Right atrium auricular region (tissue), 2 donors: ENCODE measurements around the gene HBD. TPM values are rescaled to one million over a fixed set of nuclear protein-coding genes. Genes with fewer than 3 reads are reported as not detected.

Source experiments
- DNase-seq: peaks from one replicate; pipeline ENCODE4 v3.0.0-alpha.2; 2019; ENCODE audit warnings: low spot score
- H3K27ac ChIP-seq, 2 donors: fragments of 200-600 bp; sonication (generic); 1 replicate in 1 of 2; 2 replicates in 1 of 2; pipeline ENCODE4 v1.5.1; 2016 to 2019
- H3K27me3 ChIP-seq, 2 donors: fragments of 200-600 bp; sonication (generic); one replicate each; pipeline versions ENCODE4 v1.5.1 to v1.6.0; 2017 to 2019
- H3K36me3 ChIP-seq: fragments of 200-600 bp; sonication (generic); one replicate; pipeline ENCODE4 v1.5.1; 2016
- H3K4me1 ChIP-seq, 2 donors: fragments of 200-600 bp; sonication (generic); one replicate each; pipeline versions ENCODE4 v1.5.1 to v1.6.0; 2017 to 2019
- H3K4me3 ChIP-seq, 2 donors: fragments of 200-600 bp; sonication (generic); 1 replicate in 1 of 2; 2 replicates in 1 of 2; pipeline ENCODE4 v1.5.1; 2017 to 2019; ENCODE audit warnings: mild to moderate bottlenecking in 1 of 2, moderate library complexity in 1 of 2
- H3K9me3 ChIP-seq, 2 donors: fragments of 200-600 bp; sonication (generic); one replicate each; pipeline ENCODE4 v1.5.1; 2019
- total RNA-seq, 2 donors: library from RNA; depleted of rRNA; stranded (reverse); fragments of >200 nt; gene quantifications; one replicate each; pipeline ENCODE4 v1.1.0, GENCODE V29; 2016
- TF ChIP-seq, protein P1 (sequence below), 2 donors: fragments of 200-600 bp; sonication (generic); IDR thresholded peaks; one replicate each; pipeline ENCODE4 v1.5.1; 2019; ENCODE audit warnings: antibody characterized with exemption in 2 of 2

HBD gene
- total RNA-seq, 2 donors from 2014 or later, result 2.1 to 2.4 TPM

- Histone ChIP-seq H3K36me3 (no peaks in the 10 kb centered on the region), H3K27me3 (no peaks in the 10 kb centered on the region), H3K4me3 (no peak overlapping the region), H3K4me1 (no peaks in the 10 kb centered on the region), H3K27ac (no peak overlapping the region), H3K9me3 (no peaks in the 10 kb centered on the region)
- TF ChIP-seq, protein P1, sequence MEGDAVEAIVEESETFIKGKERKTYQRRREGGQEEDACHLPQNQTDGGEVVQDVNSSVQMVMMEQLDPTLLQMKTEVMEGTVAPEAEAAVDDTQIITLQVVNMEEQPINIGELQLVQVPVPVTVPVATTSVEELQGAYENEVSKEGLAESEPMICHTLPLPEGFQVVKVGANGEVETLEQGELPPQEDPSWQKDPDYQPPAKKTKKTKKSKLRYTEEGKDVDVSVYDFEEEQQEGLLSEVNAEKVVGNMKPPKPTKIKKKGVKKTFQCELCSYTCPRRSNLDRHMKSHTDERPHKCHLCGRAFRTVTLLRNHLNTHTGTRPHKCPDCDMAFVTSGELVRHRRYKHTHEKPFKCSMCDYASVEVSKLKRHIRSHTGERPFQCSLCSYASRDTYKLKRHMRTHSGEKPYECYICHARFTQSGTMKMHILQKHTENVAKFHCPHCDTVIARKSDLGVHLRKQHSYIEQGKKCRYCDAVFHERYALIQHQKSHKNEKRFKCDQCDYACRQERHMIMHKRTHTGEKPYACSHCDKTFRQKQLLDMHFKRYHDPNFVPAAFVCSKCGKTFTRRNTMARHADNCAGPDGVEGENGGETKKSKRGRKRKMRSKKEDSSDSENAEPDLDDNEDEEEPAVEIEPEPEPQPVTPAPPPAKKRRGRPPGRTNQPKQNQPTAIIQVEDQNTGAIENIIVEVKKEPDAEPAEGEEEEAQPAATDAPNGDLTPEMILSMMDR (IDR thresholded peaks at IDR 0.05), result no peak
- no peak for DNase-seq
These were observed 5.8 kb upstream of the HBD start for GRCh38 chr11:5240056-5240455.

DNA sequence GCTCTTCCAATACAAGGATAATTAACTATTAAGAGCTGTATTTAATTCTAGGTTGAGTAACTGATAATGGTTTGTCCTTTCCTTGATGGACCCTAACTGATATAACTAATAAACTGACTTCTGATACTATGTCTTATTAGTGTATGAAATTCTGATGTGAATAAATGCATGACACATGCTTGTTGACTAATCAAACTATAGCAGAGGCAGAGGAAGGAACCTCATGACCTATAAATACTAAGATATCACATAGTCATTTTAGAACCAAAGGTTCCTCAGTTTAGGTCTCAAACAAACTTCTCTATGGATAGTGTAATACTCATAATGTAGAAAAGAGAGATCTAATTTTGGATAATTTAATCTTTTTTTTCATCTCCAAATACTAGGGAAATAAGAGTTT is 4.8 kb upstream of the HBD start:
- TF ChIP-seq, protein P1 (IDR thresholded peaks at IDR 0.05), result no peak
- Histone ChIP-seq H3K27me3 (no peaks in the 10 kb centered on the region), H3K27ac (no peak overlapping the region), H3K4me1 (no peaks in the 10 kb centered on the region), H3K4me3 (no peak overlapping the region), H3K36me3 (no peaks in the 10 kb centered on the region), H3K9me3 (no peaks in the 10 kb centered on the region)
- DNase-seq, result no peak

- no peak overlapping the region for H3K27ac ChIP-seq
These were observed 4.2 kb upstream of the HBD start for GRCh38 chr11:5238486-5238885.

DNA sequence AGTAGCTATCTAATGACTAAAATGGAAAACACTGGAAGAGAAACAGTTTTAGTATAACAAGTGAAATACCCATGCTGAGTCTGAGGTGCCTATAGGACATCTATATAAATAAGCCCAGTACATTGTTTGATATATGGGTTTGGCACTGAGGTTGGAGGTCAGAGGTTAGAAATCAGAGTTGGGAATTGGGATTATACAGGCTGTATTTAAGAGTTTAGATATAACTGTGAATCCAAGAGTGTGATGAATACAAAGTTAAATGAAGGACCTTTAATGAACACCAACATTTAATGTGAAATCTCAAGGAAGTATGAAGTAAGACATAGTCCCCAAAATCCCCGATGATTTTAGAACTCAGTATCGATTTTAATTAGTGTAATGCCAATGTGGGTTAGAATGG is 3.1 kb upstream of the HBD start:
- H3K9me3 ChIP-seq, result no peaks in the 10 kb centered on the region
- TF ChIP-seq, protein P1 (IDR thresholded peaks at IDR 0.05), result no peak
- no peak for DNase-seq
- H3K4me3 ChIP-seq, result no peak overlapping the region
- no peaks in the 10 kb centered on the region for H3K4me1 ChIP-seq
- H3K27me3 ChIP-seq, result no peaks in the 10 kb centered on the region
- H3K36me3 ChIP-seq, result no peaks in the 10 kb centered on the region
- no peak overlapping the region for H3K27ac ChIP-seq

More at GRCh38 chr11:5238486-5238885, 4.2 kb upstream of the HBD start:
- Histone ChIP-seq H3K27me3 (no peaks in the 10 kb centered on the region), H3K4me1 (no peaks in the 10 kb centered on the region), H3K36me3 (no peaks in the 10 kb centered on the region), H3K4me3 (no peak overlapping the region), H3K9me3 (no peaks in the 10 kb centered on the region)
- DNase-seq, result no peak
- TF ChIP-seq, protein P1 (IDR thresholded peaks at IDR 0.05), result no peak

DNA sequence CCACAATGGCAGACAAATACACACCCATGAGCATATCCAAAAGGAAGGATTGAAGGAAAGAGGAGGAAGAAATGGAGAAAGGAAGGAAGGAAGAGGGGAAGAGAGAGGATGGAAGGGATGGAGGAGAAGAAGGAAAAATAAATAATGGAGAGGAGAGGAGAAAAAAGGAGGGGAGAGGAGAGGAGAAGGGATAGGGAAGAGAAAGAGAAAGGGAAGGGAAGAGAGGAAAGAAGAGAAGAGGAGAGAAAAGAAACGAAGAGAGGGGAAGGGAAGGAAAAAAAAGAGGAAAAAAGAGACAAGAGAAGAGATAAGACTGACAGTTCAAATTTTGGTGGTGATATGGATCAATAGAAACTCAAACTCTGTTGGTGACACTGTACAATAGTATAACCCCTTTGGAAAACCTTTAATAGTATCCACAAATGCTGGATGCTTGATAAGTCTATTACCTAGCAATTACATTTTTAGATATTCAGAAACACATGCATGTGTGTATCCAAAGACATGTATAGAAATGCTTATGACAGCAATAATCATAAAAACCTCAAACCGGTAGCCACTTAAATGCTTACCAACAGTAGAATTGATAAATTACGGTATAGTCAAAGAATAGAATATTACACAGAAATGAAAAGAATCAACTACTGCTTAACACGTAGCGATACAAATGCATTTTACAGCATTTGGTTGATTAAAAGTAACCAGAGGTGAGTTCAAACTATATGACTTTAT is 1.2 kb upstream of the HBD start:
- Histone ChIP-seq H3K4me3 (no peak overlapping the region), H3K36me3 (no peaks in the 10 kb centered on the region), H3K27ac (no peak overlapping the region), H3K4me1 (no peaks in the 10 kb centered on the region), H3K9me3 (no peaks in the 10 kb centered on the region), H3K27me3 (no peaks in the 10 kb centered on the region)
- DNase-seq, result no peak
- TF ChIP-seq, protein P1 (IDR thresholded peaks at IDR 0.05), result no peak

- TF ChIP-seq, protein P1 (IDR thresholded peaks at IDR 0.05), result no peak
- Histone ChIP-seq H3K4me3 (no peak overlapping the region), H3K27ac (no peak overlapping the region), H3K9me3 (no peaks in the 10 kb centered on the region), H3K27me3 (no peaks in the 10 kb centered on the region), H3K4me1 (no peaks in the 10 kb centered on the region), H3K36me3 (no peaks in the 10 kb centered on the region)
- no peak for DNase-seq
These were observed 976 bp downstream of the HBD start for GRCh38 chr11:5233307-5233706.
